ENCODE measurements around the gene MTFR1L.

GRCh38 chr1:25875856-25876692 is 56.3 kb downstream of the MTFR1L start:
- TF ChIP-seq ZNF423 (CRISPR knock-in tag; IDR thresholded peaks at IDR 0.05) (no peak), E2F4 (CRISPR knock-in tag; IDR thresholded peaks at IDR 0.05; ENCODE audit: borderline replicate concordance, low read depth) (no peak), FOXJ3 (CRISPR knock-in tag; IDR thresholded peaks at IDR 0.05; ENCODE audit: borderline replicate concordance) (no peak), PRDM15 (CRISPR knock-in tag; IDR thresholded peaks at IDR 0.05) (no peak), CTCF (IDR thresholded peaks at IDR 0.05) (no peak), ATF3 (CRISPR knock-in tag; conservative IDR thresholded peaks at IDR 0.05) (no peak), ZNF416 (CRISPR knock-in tag; IDR thresholded peaks at IDR 0.05) (no peak), ELF4 (CRISPR knock-in tag; IDR thresholded peaks at IDR 0.05; ENCODE audit: low read depth) (no peak), ZBTB21 (CRISPR knock-in tag; IDR thresholded peaks at IDR 0.05; ENCODE audit: borderline replicate concordance) (no peak), ZNF121 (CRISPR knock-in tag; IDR thresholded peaks at IDR 0.05) (no peak), ARID4B (CRISPR knock-in tag; IDR thresholded peaks at IDR 0.05; ENCODE audit: borderline replicate concordance) (no peak), AFF4 (CRISPR knock-in tag; IDR thresholded peaks at IDR 0.05; ENCODE audit: borderline replicate concordance) (no peak), NR2C2 (CRISPR knock-in tag; IDR thresholded peaks at IDR 0.05) (no peak), MAX (CRISPR knock-in tag; IDR thresholded peaks at IDR 0.05) (no peak)
